Neuronal stem cell (in vitro differentiated cells): ENCODE data around the gene ZBTB18.

Source experiments
- DNase-seq: peaks from one replicate; pipeline ENCODE4 v3.0.0-alpha.2; 2013; ENCODE audit warnings: low spot score
- H2AFZ ChIP-seq: one replicate; pipeline ENCODE4 v1.6.1; 2013; ENCODE audit warnings: mild to moderate bottlenecking, low read length, inconsistent platforms
- H2AK5ac ChIP-seq: 2 replicates; pipeline ENCODE4 v1.6.1; 2013; ENCODE audit warnings: low read depth, mild to moderate bottlenecking, inconsistent platforms, low read length, moderate library complexity, mixed read lengths
- H2BK120ac ChIP-seq: 2 replicates; pipeline ENCODE4 v1.6.1; 2013; ENCODE audit warnings: low read depth, mild to moderate bottlenecking, inconsistent platforms, low read length, moderate library complexity, mixed read lengths
- H2BK12ac ChIP-seq: one replicate; pipeline ENCODE4 v1.6.1; 2013; ENCODE audit warnings: low read length, inconsistent platforms
- H2BK15ac ChIP-seq: 2 replicates; pipeline ENCODE4 v1.6.1; 2013; ENCODE audit warnings: mild to moderate bottlenecking, low read length, inconsistent platforms, mixed read lengths
- H2BK5ac ChIP-seq: one replicate; pipeline ENCODE4 v1.6.1; 2013; ENCODE audit warnings: inconsistent platforms, mild to moderate bottlenecking, low read length, moderate library complexity
- H3K14ac ChIP-seq: one replicate; pipeline ENCODE4 v1.6.1; 2013; ENCODE audit warnings: low read length, inconsistent platforms
- H3K18ac ChIP-seq: 2 replicates; pipeline ENCODE4 v1.6.1; 2013; ENCODE audit warnings: low read length, inconsistent platforms
- H3K23ac ChIP-seq: 2 replicates; pipeline ENCODE4 v1.6.1; 2013; ENCODE audit warnings: low read depth, mild to moderate bottlenecking, mixed read lengths, low read length, inconsistent platforms; ENCODE audit not compliant: poor library complexity
- H3K27ac ChIP-seq: replicated peaks from 3 replicates; pipeline ENCODE4 v1.5.1; 2013; ENCODE audit warnings: low read length, inconsistent platforms
- H3K27me3 ChIP-seq, 3 experiments: 2 replicates each; pipeline ENCODE4 v1.6.1; 2013; ENCODE audit warnings: low read length in 3 of 3, mild to moderate bottlenecking in 2 of 3, inconsistent platforms in 1 of 3, low read depth in 1 of 3, mixed read lengths in 1 of 3, moderate library complexity in 1 of 3; ENCODE audit not compliant: control insufficient read depth in 3 of 3, insufficient read depth in 3 of 3
- H3K36me3 ChIP-seq, 2 donors: replicated peaks in 1 of 2; 2 replicates each; pipeline ENCODE4 v1.6.1; 2013; ENCODE audit warnings: low read length in 2 of 2; ENCODE audit not compliant: control insufficient read depth in 2 of 2, insufficient read depth in 2 of 2
- H3K4ac ChIP-seq: 2 replicates; pipeline ENCODE4 v1.6.1; 2013; ENCODE audit warnings: inconsistent platforms, mild to moderate bottlenecking, low read length, moderate library complexity
- H3K4me1 ChIP-seq, 2 donors: 1 replicate in 1 of 2; 2 replicates in 1 of 2; pipeline ENCODE4 v1.6.1; 2013; ENCODE audit warnings: low read length in 2 of 2, low read depth in 1 of 2; ENCODE audit not compliant: control insufficient read depth in 2 of 2, insufficient read depth in 1 of 2
- H3K4me2 ChIP-seq: one replicate; pipeline ENCODE4 v1.6.1; 2013; ENCODE audit warnings: mild to moderate bottlenecking, low read length, inconsistent platforms; ENCODE audit not compliant: insufficient read depth, poor library complexity, severe bottlenecking
- H3K4me3 ChIP-seq, 2 donors: 2 replicates each; pipeline ENCODE4 v1.5.1; 2013; ENCODE audit warnings: low read length in 2 of 2, mild to moderate bottlenecking in 2 of 2, inconsistent platforms in 1 of 2, moderate library complexity in 1 of 2
- H3K79me1 ChIP-seq: one replicate; pipeline ENCODE4 v1.6.1; 2013; ENCODE audit warnings: low read depth, mild to moderate bottlenecking, inconsistent platforms, low read length, moderate library complexity
- H3K9ac ChIP-seq: one replicate; pipeline ENCODE4 v1.6.1; 2013; ENCODE audit warnings: mild to moderate bottlenecking, low read depth, low read length, inconsistent platforms; ENCODE audit not compliant: poor library complexity
- H3K9me3 ChIP-seq, 2 donors: replicated peaks in 1 of 2; 2 replicates each; pipeline versions ENCODE3 to v1.6.1; 2013; ENCODE audit warnings: low read length in 2 of 2, mild to moderate bottlenecking in 2 of 2, inconsistent platforms in 1 of 2, low read depth in 1 of 2, mixed read lengths in 1 of 2, moderate library complexity in 1 of 2; ENCODE audit not compliant: control insufficient read depth in 2 of 2, insufficient read depth in 1 of 2
- H4K8ac ChIP-seq: one replicate; pipeline ENCODE4 v1.6.1; 2013; ENCODE audit warnings: low read depth, mild to moderate bottlenecking, inconsistent platforms, low read length, moderate library complexity
- H4K91ac ChIP-seq: one replicate; pipeline ENCODE4 v1.6.1; 2013; ENCODE audit warnings: low read length, low read depth, mild to moderate bottlenecking, inconsistent platforms; ENCODE audit not compliant: poor library complexity
- WGBS, 2 donors: extraction: QIAGEN DNeasy Blood & Tissue Kit; methylation state at CpG; one replicate each; pipeline ENCODE4 v1.1.7; 2013; ENCODE audit warnings: missing lambda C conversion rate in 2 of 2, mixed read lengths in 1 of 2; ENCODE audit not compliant: insufficient read length in 2 of 2, insufficient replicate concordance in 1 of 2; ENCODE audit errors: extremely low coverage in 2 of 2; 5-methylcytosine and 5-hydroxymethylcytosine counted together

The ZBTB18 gene

GRCh38 chr1:244019982-244020485 is 31.0 kb upstream of the ZBTB18 start:
- no peak overlapping the region for H3K23ac ChIP-seq
- peaks cover 2% of the 10 kb centered on the region in 2 donors for H3K4me1 ChIP-seq
- no peak overlapping the region for H3K4me2 ChIP-seq
- no peak overlapping the region for H4K91ac ChIP-seq
- no peak overlapping the region for H3K27ac ChIP-seq
- H3K14ac ChIP-seq, result no peak overlapping the region
- no peak overlapping the region for H3K4me3 ChIP-seq
- H4K8ac ChIP-seq, result no peak overlapping the region
- no peak overlapping the region for H3K4ac ChIP-seq
- H2AK5ac ChIP-seq, result no peak overlapping the region
- H2BK15ac ChIP-seq, result no peak overlapping the region
- WGBS, 2 donors, result no CpG with 5 or more reads among the region's 4 CpGs
- H3K79me1 ChIP-seq, result no peaks in the 10 kb centered on the region
- no peak overlapping the region for H2AFZ ChIP-seq
- H3K27me3 ChIP-seq, result no peaks in the 10 kb centered on the region
- H3K9ac ChIP-seq, result no peak overlapping the region
- H2BK12ac ChIP-seq, result no peak overlapping the region
- H2BK120ac ChIP-seq, result no peak overlapping the region
- no peak overlapping the region for H3K18ac ChIP-seq
- H3K9me3 ChIP-seq, result no peaks in the 10 kb centered on the region
- no peak for DNase-seq
- no peaks in the 10 kb centered on the region for H3K36me3 ChIP-seq
- H2BK5ac ChIP-seq, result no peak overlapping the region

GRCh38 chr1:244021427-244021826 is 29.7 kb upstream of the ZBTB18 start:
- no peak overlapping the region for H4K91ac ChIP-seq
- H3K4me3 ChIP-seq, result no peak overlapping the region
- no peak overlapping the region for H3K9ac ChIP-seq
- no peak for DNase-seq
- no peak overlapping the region for H2BK15ac ChIP-seq
- no peak overlapping the region for H2BK5ac ChIP-seq
- no peaks in the 10 kb centered on the region for H3K79me1 ChIP-seq
- H2BK12ac ChIP-seq, result no peak overlapping the region
- no peaks in the 10 kb centered on the region for H3K36me3 ChIP-seq
- H3K27ac ChIP-seq, result no peak overlapping the region
- no peak overlapping the region for H4K8ac ChIP-seq
- H3K4ac ChIP-seq, result no peak overlapping the region
- H3K4me2 ChIP-seq, result no peak overlapping the region
- H3K23ac ChIP-seq, result no peak overlapping the region
- H3K27me3 ChIP-seq, result no peaks in the 10 kb centered on the region
- H2BK120ac ChIP-seq, result no peak overlapping the region
- WGBS, 2 donors, result no CpG with 5 or more reads among the region's 1 CpG
- peak overlapping the region; percentile 69 for H2AFZ ChIP-seq
- H3K18ac ChIP-seq, result peak overlapping the region; percentile 12
- H3K9me3 ChIP-seq, result no peaks in the 10 kb centered on the region
- no peak overlapping the region for H3K14ac ChIP-seq
- H2AK5ac ChIP-seq, result no peak overlapping the region
- H3K4me1 ChIP-seq, result peaks cover 2% of the 10 kb centered on the region in 2 donors

GRCh38 chr1:244022311-244022710 is 28.8 kb upstream of the ZBTB18 start:
- Histone ChIP-seq H3K4me2 (no peak overlapping the region), H3K4me3 (no peak overlapping the region), H2BK12ac (no peak overlapping the region), H3K14ac (no peak overlapping the region), H2AFZ (no peak overlapping the region), H2BK15ac (no peak overlapping the region), H4K8ac (no peak overlapping the region), H3K27me3 (no peaks in the 10 kb centered on the region), H4K91ac (no peak overlapping the region), H3K79me1 (no peaks in the 10 kb centered on the region), H3K36me3 (no peaks in the 10 kb centered on the region), H3K9ac (no peak overlapping the region), H2BK120ac (no peak overlapping the region), H3K4ac (no peak overlapping the region), H2BK5ac (no peak overlapping the region), H3K9me3 (no peaks in the 10 kb centered on the region), H3K27ac (no peak overlapping the region), H3K4me1 (peaks cover 2% of the 10 kb centered on the region in 2 donors), H3K18ac (no peak overlapping the region), H3K23ac (no peak overlapping the region), H2AK5ac (no peak overlapping the region)
- WGBS, 2 donors, result no CpG with 5 or more reads among the region's 2 CpGs
- no peak for DNase-seq

GRCh38 chr1:244022864-244023440 is 28.1 kb upstream of the ZBTB18 start:
- H3K23ac ChIP-seq, result no peak overlapping the region
- no peak overlapping the region for H2BK5ac ChIP-seq
- DNase-seq, result no peak
- no CpG with 5 or more reads among the region's 9 CpGs for WGBS, 2 donors
- H3K4me1 ChIP-seq, result peaks cover 2% of the 10 kb centered on the region in 2 donors
- no peak overlapping the region for H4K91ac ChIP-seq
- no peaks in the 10 kb centered on the region for H3K79me1 ChIP-seq
- H3K18ac ChIP-seq, result no peak overlapping the region
- no peak overlapping the region for H3K4me2 ChIP-seq
- H3K27ac ChIP-seq, result no peak overlapping the region
- no peak overlapping the region for H3K4ac ChIP-seq
- no peak overlapping the region for H3K9ac ChIP-seq
- H3K14ac ChIP-seq, result no peak overlapping the region
- H3K9me3 ChIP-seq, result no peaks in the 10 kb centered on the region
- H3K4me3 ChIP-seq, result no peak overlapping the region
- no peak overlapping the region for H4K8ac ChIP-seq
- no peak overlapping the region for H2BK12ac ChIP-seq
- H3K36me3 ChIP-seq, result no peaks in the 10 kb centered on the region
- no peak overlapping the region for H2BK15ac ChIP-seq
- H2BK120ac ChIP-seq, result no peak overlapping the region
- no peaks in the 10 kb centered on the region for H3K27me3 ChIP-seq
- H2AK5ac ChIP-seq, result no peak overlapping the region
- no peak overlapping the region for H2AFZ ChIP-seq
